ENCODE results near the gene ATG16L1.
"Not testable (repeated sequence)": the region's sequence is repeated elsewhere in the genome, so short reads cannot be mapped to it uniquely, and the experiment has no call there.

Gene ATG16L1

GRCh38 chr2:233323851-233324250 is 72.4 kb downstream of the ATG16L1 start:
- Histone ChIP-seq H3K9me3 (ENCODE audit: control insufficient read depth in 1 of 2, low read length in 2 of 2) (no peaks in the 10 kb centered on the region), H3K36me3 (ENCODE audit: control insufficient read depth in 1 of 2, insufficient read depth in 2 of 2, low read length in 2 of 2) (no peaks in the 10 kb centered on the region), H3K4me1 (ENCODE audit: control insufficient read depth in 1 of 2, insufficient read depth in 2 of 2, low read length in 2 of 2) (no peaks in the 10 kb centered on the region), H3K9ac (ENCODE audit: low read depth in 1 of 2, low read length in 2 of 2) (no peak overlapping the region), H3K27ac (ENCODE audit: low read depth, low read length) (no peak overlapping the region), H3K27me3 (ENCODE audit: control insufficient read depth in 1 of 2, insufficient read depth in 2 of 2, low read length in 2 of 2) (no peaks in the 10 kb centered on the region), H3K4me3 (ENCODE audit: low read depth in 1 of 2, low read length in 2 of 2) (no peak overlapping the region)

GRCh38 chr2:233325256-233325655 is 73.8 kb downstream of the ATG16L1 start:
- Histone ChIP-seq H3K27me3 (ENCODE audit: control insufficient read depth in 1 of 2, insufficient read depth in 2 of 2, low read length in 2 of 2) (no peaks in the 10 kb centered on the region), H3K27ac (ENCODE audit: low read depth, low read length) (no peak overlapping the region), H3K9ac (ENCODE audit: low read depth in 1 of 2, low read length in 2 of 2) (no peak overlapping the region), H3K4me1 (ENCODE audit: control insufficient read depth in 1 of 2, insufficient read depth in 2 of 2, low read length in 2 of 2) (no peaks in the 10 kb centered on the region), H3K36me3 (ENCODE audit: control insufficient read depth in 1 of 2, insufficient read depth in 2 of 2, low read length in 2 of 2) (no peaks in the 10 kb centered on the region), H3K9me3 (ENCODE audit: control insufficient read depth in 1 of 2, low read length in 2 of 2) (no peaks in the 10 kb centered on the region), H3K4me3 (ENCODE audit: low read depth in 1 of 2, low read length in 2 of 2) (no peak overlapping the region)

- Histone ChIP-seq H3K36me3 (ENCODE audit: control insufficient read depth in 1 of 2, insufficient read depth in 2 of 2, low read length in 2 of 2) (no peaks in the 10 kb centered on the region), H3K4me3 (ENCODE audit: low read depth in 1 of 2, low read length in 2 of 2) (no peak overlapping the region), H3K27ac (ENCODE audit: low read depth, low read length) (no peak overlapping the region), H3K4me1 (ENCODE audit: control insufficient read depth in 1 of 2, insufficient read depth in 2 of 2, low read length in 2 of 2) (no peaks in the 10 kb centered on the region), H3K9me3 (ENCODE audit: control insufficient read depth in 1 of 2, low read length in 2 of 2) (no peaks in the 10 kb centered on the region), H3K9ac (ENCODE audit: low read depth in 1 of 2, low read length in 2 of 2) (no peak overlapping the region), H3K27me3 (ENCODE audit: control insufficient read depth in 1 of 2, insufficient read depth in 2 of 2, low read length in 2 of 2) (no peaks in the 10 kb centered on the region)
Measured at GRCh38 chr2:233325814-233326213, 74.3 kb downstream of the ATG16L1 start.

- H3K27me3 ChIP-seq (ENCODE audit: control insufficient read depth in 1 of 2, insufficient read depth in 2 of 2, low read length in 2 of 2): no peaks in the 10 kb centered on the region
- no peak overlapping the region for H3K27ac ChIP-seq (ENCODE audit: low read depth, low read length)
- H3K9me3 ChIP-seq (ENCODE audit: control insufficient read depth in 1 of 2, low read length in 2 of 2): no peaks in the 10 kb centered on the region
- peaks cover 4 to 5% of the 10 kb centered on the region in 2 donors for H3K4me1 ChIP-seq (ENCODE audit: control insufficient read depth in 1 of 2, insufficient read depth in 2 of 2, low read length in 2 of 2)
- H3K9ac ChIP-seq (ENCODE audit: low read depth in 1 of 2, low read length in 2 of 2): no peak overlapping the region
- no peaks in the 10 kb centered on the region for H3K36me3 ChIP-seq (ENCODE audit: control insufficient read depth in 1 of 2, insufficient read depth in 2 of 2, low read length in 2 of 2)
- no peak overlapping the region for H3K4me3 ChIP-seq (ENCODE audit: low read depth in 1 of 2, low read length in 2 of 2)
Measured at GRCh38 chr2:233326500-233326899, 75.0 kb downstream of the ATG16L1 start.

- H3K27ac ChIP-seq (ENCODE audit: low read depth, low read length): no peak overlapping the region
- H3K9me3 ChIP-seq (ENCODE audit: control insufficient read depth in 1 of 2, low read length in 2 of 2): no peaks in the 10 kb centered on the region
- no peak overlapping the region for H3K4me3 ChIP-seq (ENCODE audit: low read depth in 1 of 2, low read length in 2 of 2)
- H3K27me3 ChIP-seq (ENCODE audit: control insufficient read depth in 1 of 2, insufficient read depth in 2 of 2, low read length in 2 of 2): no peaks in the 10 kb centered on the region
- no peak overlapping the region for H3K9ac ChIP-seq (ENCODE audit: low read depth in 1 of 2, low read length in 2 of 2)
- H3K36me3 ChIP-seq (ENCODE audit: control insufficient read depth in 1 of 2, insufficient read depth in 2 of 2, low read length in 2 of 2): no peaks in the 10 kb centered on the region
- peaks cover 13 to 19% of the 10 kb centered on the region in 2 donors for H3K4me1 ChIP-seq (ENCODE audit: control insufficient read depth in 1 of 2, insufficient read depth in 2 of 2, low read length in 2 of 2)
Measured at GRCh38 chr2:233328922-233329321, 77.4 kb downstream of the ATG16L1 start.

GRCh38 chr2:233329489-233330135 is 78.1 kb downstream of the ATG16L1 start:
- Histone ChIP-seq H3K4me3 (ENCODE audit: low read depth in 1 of 2, low read length in 2 of 2) (no peak overlapping the region), H3K9me3 (ENCODE audit: control insufficient read depth in 1 of 2, low read length in 2 of 2) (no peaks in the 10 kb centered on the region), H3K9ac (ENCODE audit: low read depth in 1 of 2, low read length in 2 of 2) (no peak overlapping the region), H3K4me1 (ENCODE audit: control insufficient read depth in 1 of 2, insufficient read depth in 2 of 2, low read length in 2 of 2) (peaks cover 16 to 21% of the 10 kb centered on the region in 2 donors), H3K27ac (ENCODE audit: low read depth, low read length) (no peak overlapping the region), H3K36me3 (ENCODE audit: control insufficient read depth in 1 of 2, insufficient read depth in 2 of 2, low read length in 2 of 2) (no peaks in the 10 kb centered on the region), H3K27me3 (ENCODE audit: control insufficient read depth in 1 of 2, insufficient read depth in 2 of 2, low read length in 2 of 2) (no peaks in the 10 kb centered on the region)

- Histone ChIP-seq H3K9ac (ENCODE audit: low read depth in 1 of 2, low read length in 2 of 2) (no peak overlapping the region), H3K36me3 (ENCODE audit: control insufficient read depth in 1 of 2, insufficient read depth in 2 of 2, low read length in 2 of 2) (no peaks in the 10 kb centered on the region), H3K9me3 (ENCODE audit: control insufficient read depth in 1 of 2, low read length in 2 of 2) (no peaks in the 10 kb centered on the region), H3K4me1 (ENCODE audit: control insufficient read depth in 1 of 2, insufficient read depth in 2 of 2, low read length in 2 of 2) (peaks cover 16 to 21% of the 10 kb centered on the region in 2 donors), H3K4me3 (ENCODE audit: low read depth in 1 of 2, low read length in 2 of 2) (no peak overlapping the region), H3K27ac (ENCODE audit: low read depth, low read length) (peak overlapping the region; percentile 47), H3K27me3 (ENCODE audit: control insufficient read depth in 1 of 2, insufficient read depth in 2 of 2, low read length in 2 of 2) (no peaks in the 10 kb centered on the region)
Measured at GRCh38 chr2:233331536-233331935, 80.1 kb downstream of the ATG16L1 start.

GRCh38 chr2:233332125-233332524 is 80.7 kb downstream of the ATG16L1 start:
- peaks cover 21% of the 10 kb centered on the region in 2 donors for H3K4me1 ChIP-seq (ENCODE audit: control insufficient read depth in 1 of 2, insufficient read depth in 2 of 2, low read length in 2 of 2)
- H3K9me3 ChIP-seq (ENCODE audit: control insufficient read depth in 1 of 2, low read length in 2 of 2): no peaks in the 10 kb centered on the region
- H3K9ac ChIP-seq (ENCODE audit: low read depth in 1 of 2, low read length in 2 of 2): no peak overlapping the region
- H3K27ac ChIP-seq (ENCODE audit: low read depth, low read length): peak overlapping the region; percentile 32
- no peaks in the 10 kb centered on the region for H3K27me3 ChIP-seq (ENCODE audit: control insufficient read depth in 1 of 2, insufficient read depth in 2 of 2, low read length in 2 of 2)
- H3K36me3 ChIP-seq (ENCODE audit: control insufficient read depth in 1 of 2, insufficient read depth in 2 of 2, low read length in 2 of 2): no peaks in the 10 kb centered on the region
- no peak overlapping the region for H3K4me3 ChIP-seq (ENCODE audit: low read depth in 1 of 2, low read length in 2 of 2)

- H3K4me3 ChIP-seq (ENCODE audit: low read depth in 1 of 2, low read length in 2 of 2): no peak overlapping the region
- H3K9me3 ChIP-seq (ENCODE audit: control insufficient read depth in 1 of 2, low read length in 2 of 2): no peaks in the 10 kb centered on the region
- H3K9ac ChIP-seq (ENCODE audit: low read depth in 1 of 2, low read length in 2 of 2): no peak overlapping the region
- H3K4me1 ChIP-seq (ENCODE audit: control insufficient read depth in 1 of 2, insufficient read depth in 2 of 2, low read length in 2 of 2): peaks cover 29 to 31% of the 10 kb centered on the region in 2 donors
- H3K27ac ChIP-seq (ENCODE audit: low read depth, low read length): no peak overlapping the region
- H3K27me3 ChIP-seq (ENCODE audit: control insufficient read depth in 1 of 2, insufficient read depth in 2 of 2, low read length in 2 of 2): no peaks in the 10 kb centered on the region
- no peaks in the 10 kb centered on the region for H3K36me3 ChIP-seq (ENCODE audit: control insufficient read depth in 1 of 2, insufficient read depth in 2 of 2, low read length in 2 of 2)
Measured at GRCh38 chr2:233334915-233335314, 83.4 kb downstream of the ATG16L1 start.

GRCh38 chr2:233336091-233336490 is 84.6 kb downstream of the ATG16L1 start:
- H3K9me3 ChIP-seq (ENCODE audit: control insufficient read depth in 1 of 2, low read length in 2 of 2); H3K27me3 ChIP-seq (ENCODE audit: control insufficient read depth in 1 of 2, insufficient read depth in 2 of 2, low read length in 2 of 2); H3K27ac ChIP-seq (ENCODE audit: low read depth, low read length); H3K9ac ChIP-seq (ENCODE audit: low read depth in 1 of 2, low read length in 2 of 2); H3K4me3 ChIP-seq (ENCODE audit: low read depth in 1 of 2, low read length in 2 of 2); H3K36me3 ChIP-seq (ENCODE audit: control insufficient read depth in 1 of 2, insufficient read depth in 2 of 2, low read length in 2 of 2): not testable (repeated sequence)
- H3K4me1 ChIP-seq (ENCODE audit: control insufficient read depth in 1 of 2, insufficient read depth in 2 of 2, low read length in 2 of 2): peaks cover 28% of the 10 kb centered on the region in 2 donors

All from duodenal mucosa (tissue), 2 donors.